Right forelimb (tissue), 1 donor: Measurements from ENCODE around the gene CLTCL1.
"Not testable (repeated sequence)": the region's sequence is repeated elsewhere in the genome, so short reads cannot be mapped to it uniquely, and the experiment has no call there.

Experiments used
- DNase-seq: peaks from one replicate; pipeline ENCODE4 v3.0.0-alpha.2; 2018

The CLTCL1 gene

GRCh38 chr22:19174106-19175025 is 117.2 kb downstream of the CLTCL1 start:
- DNase-seq = no peak

GRCh38 chr22:19173047-19174035 is 118.2 kb downstream of the CLTCL1 start:
- DNase-seq = no peak

GRCh38 chr22:19172213-19173046 is 119.1 kb downstream of the CLTCL1 start:
- no peak for DNase-seq

- no peak for DNase-seq
These were observed 121.6 kb downstream of the CLTCL1 start for GRCh38 chr22:19169947-19170318.

- DNase-seq = no peak
These were observed 122.2 kb downstream of the CLTCL1 start for GRCh38 chr22:19169002-19169946.

- no peak for DNase-seq
These were observed 123.2 kb downstream of the CLTCL1 start for GRCh38 chr22:19168088-19168890.

GRCh38 chr22:19167106-19167869 is 124.2 kb downstream of the CLTCL1 start:
- no peak for DNase-seq

GRCh38 chr22:19166421-19166820 is 125.1 kb downstream of the CLTCL1 start:
- no peak for DNase-seq

GRCh38 chr22:19164425-19164824 is 127.1 kb downstream of the CLTCL1 start:
- DNase-seq = no peak

- DNase-seq = not testable (repeated sequence)
These were observed 132.9 kb downstream of the CLTCL1 start for GRCh38 chr22:19158649-19159048.

GRCh38 chr22:19156109-19156508 is 135.4 kb downstream of the CLTCL1 start:
- DNase-seq = not testable (repeated sequence)

- no peak for DNase-seq
These were observed 138.3 kb downstream of the CLTCL1 start for GRCh38 chr22:19152942-19153883.

GRCh38 chr22:19151329-19152191 is 140.0 kb downstream of the CLTCL1 start:
- DNase-seq = no peak

GRCh38 chr22:19150482-19151328 is 140.8 kb downstream of the CLTCL1 start:
- DNase-seq = no peak

- no peak for DNase-seq
These were observed 141.5 kb downstream of the CLTCL1 start, which contains the start of gene GSC2 for GRCh38 chr22:19149991-19150390. TSS of gene GSC2 (minus strand) at chr22:19150292. CDS start at chr22:19150283, 9 bp downstream.
